Osteocyte (in vitro differentiated cells): ENCODE measurements around the gene PLA2G4A. TPM values are rescaled to one million over a fixed set of nuclear protein-coding genes. Genes with fewer than 3 reads are reported as not detected.

Experiments
- DNase-seq: peaks from one replicate; pipeline ENCODE4 v3.0.0; 2021; ENCODE audit warnings: mixed read lengths; ENCODE audit not compliant: unreplicated experiment; ENCODE audit errors: extremely low spot score
- H3K27ac Mint-ChIP-seq: one replicate; pipeline ENCODE4 v1.8.0; 2021; ENCODE audit warnings: mild to moderate bottlenecking, mixed read lengths; ENCODE audit not compliant: unreplicated experiment
- H3K27me3 Mint-ChIP-seq: one replicate; pipeline ENCODE4 v1.8.0; 2021; ENCODE audit warnings: mixed read lengths; ENCODE audit not compliant: unreplicated experiment
- H3K36me3 Mint-ChIP-seq: one replicate; pipeline ENCODE4 v1.8.0; 2021; ENCODE audit warnings: mixed read lengths; ENCODE audit not compliant: unreplicated experiment
- H3K4me1 Mint-ChIP-seq: one replicate; pipeline ENCODE4 v1.8.0; 2021; ENCODE audit warnings: mixed read lengths; ENCODE audit not compliant: unreplicated experiment
- H3K4me3 Mint-ChIP-seq: one replicate; pipeline ENCODE4 v1.8.0; 2021; ENCODE audit warnings: mild to moderate bottlenecking, moderate library complexity, mixed read lengths; ENCODE audit not compliant: unreplicated experiment
- H3K9me3 Mint-ChIP-seq: one replicate; pipeline ENCODE4 v1.8.0; 2021; ENCODE audit warnings: mixed read lengths; ENCODE audit not compliant: unreplicated experiment
- total RNA-seq: library from RNA; stranded (reverse); gene quantifications from 2 replicates; pipeline ENCODE4 v1.2.1, GENCODE V29; 2021
- TF ChIP-seq, protein P1 (sequence below): fragments of 200-600 bp; sonication (generic); IDR thresholded peaks from 2 replicates; pipeline ENCODE4 v1.5.0; 2021; ENCODE audit warnings: antibody characterized with exemption, mild to moderate bottlenecking, moderate library complexity

The PLA2G4A gene
- total RNA-seq, 1 donor from 2014 or later = 2.4 TPM

DNA sequence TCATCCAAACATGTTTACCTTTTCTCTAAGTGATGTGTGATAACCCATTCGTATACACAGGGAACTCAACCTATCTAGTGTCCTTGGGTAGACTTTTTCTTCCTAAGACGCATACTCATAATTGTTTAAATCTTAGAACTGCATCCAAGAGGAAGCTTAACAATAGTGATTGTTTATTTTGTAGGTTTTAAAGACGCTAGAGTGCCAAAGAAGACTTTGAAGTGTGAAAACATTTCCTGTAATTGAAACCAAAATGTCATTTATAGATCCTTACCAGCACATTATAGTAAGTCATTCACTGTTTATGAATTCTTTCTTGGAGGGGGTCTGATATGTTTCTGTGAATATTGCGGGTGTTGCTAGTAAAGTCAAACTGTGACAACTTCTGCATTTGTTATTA, 25.4 kb downstream of the PLA2G4A start:
- DNase-seq = no peak
- TF ChIP-seq, protein P1, sequence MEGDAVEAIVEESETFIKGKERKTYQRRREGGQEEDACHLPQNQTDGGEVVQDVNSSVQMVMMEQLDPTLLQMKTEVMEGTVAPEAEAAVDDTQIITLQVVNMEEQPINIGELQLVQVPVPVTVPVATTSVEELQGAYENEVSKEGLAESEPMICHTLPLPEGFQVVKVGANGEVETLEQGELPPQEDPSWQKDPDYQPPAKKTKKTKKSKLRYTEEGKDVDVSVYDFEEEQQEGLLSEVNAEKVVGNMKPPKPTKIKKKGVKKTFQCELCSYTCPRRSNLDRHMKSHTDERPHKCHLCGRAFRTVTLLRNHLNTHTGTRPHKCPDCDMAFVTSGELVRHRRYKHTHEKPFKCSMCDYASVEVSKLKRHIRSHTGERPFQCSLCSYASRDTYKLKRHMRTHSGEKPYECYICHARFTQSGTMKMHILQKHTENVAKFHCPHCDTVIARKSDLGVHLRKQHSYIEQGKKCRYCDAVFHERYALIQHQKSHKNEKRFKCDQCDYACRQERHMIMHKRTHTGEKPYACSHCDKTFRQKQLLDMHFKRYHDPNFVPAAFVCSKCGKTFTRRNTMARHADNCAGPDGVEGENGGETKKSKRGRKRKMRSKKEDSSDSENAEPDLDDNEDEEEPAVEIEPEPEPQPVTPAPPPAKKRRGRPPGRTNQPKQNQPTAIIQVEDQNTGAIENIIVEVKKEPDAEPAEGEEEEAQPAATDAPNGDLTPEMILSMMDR = no peak
- Mint-ChIP-seq H3K36me3 (no peaks in the 10 kb centered on the region), H3K4me3 (no peak overlapping the region), H3K27ac (no peak overlapping the region), H3K4me1 (no peaks in the 10 kb centered on the region), H3K9me3 (peaks cover 3% of the 10 kb centered on the region), H3K27me3 (peaks cover 4% of the 10 kb centered on the region)

DNA sequence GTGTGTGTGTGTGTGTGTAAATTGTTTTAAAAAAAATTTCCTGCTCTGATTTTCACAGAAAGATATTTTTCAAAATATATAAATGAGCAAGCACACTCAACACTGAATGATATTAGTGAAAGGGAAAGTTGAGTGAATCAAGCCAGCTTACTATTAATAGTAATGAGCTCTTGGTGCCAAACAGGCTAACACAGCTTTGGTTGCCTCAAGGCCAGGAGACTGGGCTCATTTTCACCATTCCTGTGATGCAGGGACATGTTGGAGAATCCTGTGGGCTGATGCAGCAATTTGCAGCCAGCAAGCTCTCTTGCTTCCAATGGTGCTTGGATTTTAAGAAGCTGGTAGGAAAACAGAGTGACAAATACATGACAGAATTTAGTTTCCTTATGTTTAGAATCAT, 30.2 kb downstream of the PLA2G4A start:
- DNase-seq = no peak
- peaks cover 3% of the 10 kb centered on the region for H3K9me3 Mint-ChIP-seq
- H3K4me1 Mint-ChIP-seq = no peaks in the 10 kb centered on the region
- H3K36me3 Mint-ChIP-seq = no peaks in the 10 kb centered on the region
- H3K27me3 Mint-ChIP-seq = no peaks in the 10 kb centered on the region
- TF ChIP-seq, protein P1 = no peak
- H3K4me3 Mint-ChIP-seq = no peak overlapping the region
- no peak overlapping the region for H3K27ac Mint-ChIP-seq

DNA sequence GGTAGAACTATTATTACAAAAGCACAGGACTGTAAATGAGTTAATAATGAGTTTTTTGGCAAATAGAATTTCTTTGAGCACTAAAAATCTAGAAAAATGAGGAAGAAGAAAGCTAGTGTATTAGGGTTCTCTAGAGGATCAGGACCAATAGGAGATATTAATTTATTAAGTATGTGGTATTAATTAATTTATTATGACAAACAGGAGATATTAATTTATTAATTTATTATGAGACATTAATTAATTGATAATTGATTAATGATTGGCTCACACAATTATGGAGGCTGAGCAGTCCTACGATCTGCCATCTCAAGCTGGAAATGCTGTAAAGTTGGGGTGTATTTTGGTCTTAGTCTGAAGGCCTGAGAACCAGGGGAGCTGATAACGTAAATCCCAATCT, 31.2 kb downstream of the PLA2G4A start:
- Mint-ChIP-seq H3K4me3 (no peak overlapping the region), H3K4me1 (no peaks in the 10 kb centered on the region), H3K27ac (no peak overlapping the region), H3K9me3 (peaks cover 3% of the 10 kb centered on the region), H3K27me3 (no peaks in the 10 kb centered on the region), H3K36me3 (no peaks in the 10 kb centered on the region)
- TF ChIP-seq, protein P1 = no peak
- DNase-seq = no peak

DNA sequence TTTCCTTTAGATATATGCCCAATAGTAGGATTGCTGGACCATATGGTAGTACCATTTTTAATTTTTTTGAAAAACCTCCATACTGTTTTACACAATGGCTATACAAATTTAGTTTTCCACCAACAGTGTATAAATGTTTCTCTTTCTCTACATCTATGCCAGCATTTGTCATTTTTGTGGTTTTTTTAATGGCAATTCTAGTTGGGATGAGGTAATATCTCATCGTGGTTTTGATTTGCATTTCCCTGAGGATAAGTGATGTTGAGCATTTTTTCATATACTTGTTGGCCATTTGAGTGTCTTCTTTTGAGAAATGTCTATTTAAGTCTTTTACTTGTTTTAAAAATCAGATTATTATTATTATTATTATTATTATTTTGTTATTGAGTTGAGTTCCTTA, 35.5 kb downstream of the PLA2G4A start:
- Mint-ChIP-seq H3K27me3 (no peaks in the 10 kb centered on the region), H3K4me1 (no peaks in the 10 kb centered on the region), H3K9me3 (no peaks in the 10 kb centered on the region), H3K4me3 (no peak overlapping the region), H3K27ac (no peak overlapping the region), H3K36me3 (no peaks in the 10 kb centered on the region)
- TF ChIP-seq, protein P1 = no peak
- no peak for DNase-seq

DNA sequence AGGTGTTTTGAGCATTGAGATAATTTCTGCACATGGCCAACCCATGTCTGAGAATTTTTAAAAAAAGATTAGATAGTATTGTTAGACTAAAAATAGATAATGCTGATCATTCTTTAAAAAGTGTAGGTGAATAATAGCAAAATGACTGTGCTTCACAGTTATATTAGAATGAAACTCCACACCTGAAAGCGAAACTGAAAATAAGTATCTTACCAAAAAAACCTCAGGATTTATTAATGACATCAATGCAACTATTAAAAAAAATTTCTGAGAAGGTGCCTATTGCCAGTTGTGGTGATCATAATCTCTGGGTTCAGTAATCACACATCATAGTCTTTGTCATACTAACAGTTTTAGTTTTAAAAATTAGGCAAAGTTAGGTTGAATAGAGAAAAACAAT, 36.5 kb downstream of the PLA2G4A start:
- Mint-ChIP-seq H3K4me1 (no peaks in the 10 kb centered on the region), H3K36me3 (no peaks in the 10 kb centered on the region), H3K4me3 (no peak overlapping the region), H3K27ac (no peak overlapping the region), H3K9me3 (no peaks in the 10 kb centered on the region), H3K27me3 (no peaks in the 10 kb centered on the region)
- no peak for DNase-seq
- TF ChIP-seq, protein P1 = no peak
